Omental fat pad (tissue), 4 donors: ENCODE data around the gene IKZF1. TPM values are rescaled to one million over a fixed set of nuclear protein-coding genes. Genes with fewer than 3 reads are reported as not detected.

Experiments
- ATAC-seq: fragments of 150-250 bp; one replicate; pipeline ENCODE4 v1.9.1; 2016; ENCODE audit warnings: mild to moderate bottlenecking, moderate library complexity; ENCODE audit not compliant: low FRiP score
- DNase-seq: peaks from one replicate; pipeline ENCODE4 v3.0.0-alpha.2; 2019; ENCODE audit warnings: low spot score
- CTCF ChIP-seq, 3 donors: fragments of 450-650 bp; IDR thresholded peaks; one replicate each; pipeline ENCODE4 v1.5.1; 2016 to 2017; ENCODE audit warnings: antibody characterized with exemption in 3 of 3, mild to moderate bottlenecking in 3 of 3, moderate library complexity in 2 of 3
- total RNA-seq, 4 donors: library from RNA; depleted of rRNA; stranded (reverse); fragments of >200 nt; gene quantifications; one replicate each; pipeline ENCODE4 v1.1.0, GENCODE V29; 2016

The IKZF1 gene
- total RNA-seq, 4 donors from 2014 or later = 14.6 to 34.5 (median 21.7) TPM

- no peak for TF ChIP-seq CTCF (IDR thresholded peaks at IDR 0.05)
These were observed 61.8 kb downstream of the IKZF1 start for GRCh38 chr7:50366311-50366710.

DNA sequence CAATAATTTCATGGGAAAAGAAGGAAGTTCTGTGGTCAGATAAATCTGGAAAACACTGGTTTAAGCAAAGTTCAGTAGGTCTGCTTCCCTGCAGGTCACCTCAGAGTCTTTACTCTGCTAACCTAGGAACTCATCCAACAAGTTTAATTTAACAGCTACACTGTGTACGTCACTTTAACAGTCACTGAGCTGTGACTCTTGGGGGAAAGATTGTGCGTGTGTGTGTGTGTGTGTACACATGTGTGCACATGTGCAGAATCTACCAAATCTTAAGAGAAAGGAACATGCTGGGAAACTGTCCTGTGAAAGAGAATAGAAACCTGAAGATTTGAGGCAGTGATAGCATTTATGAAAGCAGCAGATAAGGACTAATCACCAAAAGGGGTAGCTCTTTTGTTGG, 62.6 kb downstream of the IKZF1 start:
- ATAC-seq (no peak), DNase-seq (no peak)

More at GRCh38 chr7:50366311-50366710, 61.8 kb downstream of the IKZF1 start:
- DNase-seq (no peak), ATAC-seq (no peak)

DNA sequence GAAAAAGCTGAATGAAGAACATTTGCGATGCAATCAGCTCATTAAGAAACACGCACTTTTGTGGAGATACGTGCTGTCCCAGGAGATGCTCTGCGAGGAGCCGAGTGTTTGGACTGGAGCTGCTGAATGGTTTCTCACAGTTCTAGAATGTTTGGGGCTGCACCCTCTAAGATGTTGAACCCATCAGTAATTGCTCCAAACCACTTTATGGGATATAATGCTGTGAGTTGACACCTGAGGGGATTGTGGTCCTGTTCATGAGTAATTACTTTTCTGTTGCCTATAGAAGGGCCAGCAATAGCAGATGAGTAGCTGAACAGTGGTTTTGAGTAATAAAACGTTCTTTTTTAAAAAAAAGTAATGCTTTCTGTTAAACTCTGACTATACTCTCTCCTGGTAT, 63.1 kb downstream of the IKZF1 start:
- ATAC-seq = no peak
- DNase-seq = no peak
- TF ChIP-seq CTCF (IDR thresholded peaks at IDR 0.05) = no peak

More for the DNA sequence above, 62.6 kb downstream of the IKZF1 start:
- no peak for TF ChIP-seq CTCF (IDR thresholded peaks at IDR 0.05)

- ATAC-seq (no peak), DNase-seq (no peak)
- no peak for TF ChIP-seq CTCF (IDR thresholded peaks at IDR 0.05)
These were observed 63.9 kb downstream of the IKZF1 start for GRCh38 chr7:50368366-50368765.

GRCh38 chr7:50369143-50370026, 64.9 kb downstream of the IKZF1 start:
- ATAC-seq = no peak
- DNase-seq = no peak
- no peak for TF ChIP-seq CTCF (IDR thresholded peaks at IDR 0.05)

- no peak for TF ChIP-seq CTCF (IDR thresholded peaks at IDR 0.05)
- ATAC-seq = no peak
- DNase-seq = no peak
These were observed 66.4 kb downstream of the IKZF1 start for GRCh38 chr7:50370884-50371283.

GRCh38 chr7:50371551-50372021, 67.1 kb downstream of the IKZF1 start:
- ATAC-seq = no peak
- TF ChIP-seq CTCF (IDR thresholded peaks at IDR 0.05) = no peak

More at GRCh38 chr7:50371551-50372021, 67.1 kb downstream of the IKZF1 start:
- no peak for DNase-seq
